ENCODE results near the gene ARHGAP4. TPM values are rescaled to one million over a fixed set of nuclear protein-coding genes. Genes with fewer than 3 reads are reported as not detected.

The ARHGAP4 gene
- polyA plus RNA-seq, 1 donor from 2014 or later = 123 TPM

GRCh38 chrX:153920546-153920945 is 5.5 kb downstream of the ARHGAP4 start:
- no peak overlapping the region for H3K27ac Mint-ChIP-seq
- peaks cover 17 to 23% (median 21%) of the 10 kb centered on the region in 3 donors for H3K4me1 Mint-ChIP-seq
- peaks cover 6% of the 10 kb centered on the region for H3K27me3 Mint-ChIP-seq
- peaks cover 2% of the 10 kb centered on the region for H3K36me3 Mint-ChIP-seq
- no peaks in the 10 kb centered on the region for H3K9me3 Mint-ChIP-seq
- H3K4me3 Mint-ChIP-seq = no peak overlapping the region

DNA sequence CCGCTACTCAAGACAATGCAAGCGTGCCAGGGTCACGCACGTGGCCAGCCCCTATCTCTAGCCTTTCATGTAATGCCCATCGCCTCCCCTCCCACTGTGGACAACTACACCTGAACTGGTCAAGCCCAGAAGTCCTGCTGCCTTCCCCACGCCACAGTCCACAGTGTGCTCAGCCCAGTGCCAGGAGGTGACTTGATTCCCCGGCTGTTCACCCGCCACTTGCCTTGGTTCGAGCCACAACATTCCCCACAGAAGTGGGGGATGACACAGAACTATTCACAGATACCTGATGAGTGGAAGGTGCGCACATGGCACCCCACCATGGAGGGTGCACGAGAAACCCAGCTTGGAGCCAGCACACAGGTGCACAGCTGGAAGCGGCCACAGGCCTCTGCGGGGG is 6.8 kb downstream of the ARHGAP4 start:
- H3K27me3 Mint-ChIP-seq = peaks cover 5% of the 10 kb centered on the region
- peaks cover 2% of the 10 kb centered on the region for H3K36me3 Mint-ChIP-seq
- H3K4me1 Mint-ChIP-seq = peaks cover 6 to 11% (median 9%) of the 10 kb centered on the region in 3 donors
- peak overlapping the region in 1 of 3 donors; percentile 23 for H3K27ac Mint-ChIP-seq
- H3K9me3 Mint-ChIP-seq = no peaks in the 10 kb centered on the region
- no peak overlapping the region for H3K4me3 Mint-ChIP-seq

- H3K4me3 Mint-ChIP-seq = no peak overlapping the region
- peaks cover 0 to 4% (median 4%) of the 10 kb centered on the region in 3 donors for H3K4me1 Mint-ChIP-seq
- no peaks in the 10 kb centered on the region for H3K9me3 Mint-ChIP-seq
- H3K27ac Mint-ChIP-seq = no peak overlapping the region
- peaks cover 4% of the 10 kb centered on the region for H3K27me3 Mint-ChIP-seq
- H3K36me3 Mint-ChIP-seq = peaks cover 2% of the 10 kb centered on the region
Measured at GRCh38 chrX:153917869-153918268, 8.2 kb downstream of the ARHGAP4 start.

DNA sequence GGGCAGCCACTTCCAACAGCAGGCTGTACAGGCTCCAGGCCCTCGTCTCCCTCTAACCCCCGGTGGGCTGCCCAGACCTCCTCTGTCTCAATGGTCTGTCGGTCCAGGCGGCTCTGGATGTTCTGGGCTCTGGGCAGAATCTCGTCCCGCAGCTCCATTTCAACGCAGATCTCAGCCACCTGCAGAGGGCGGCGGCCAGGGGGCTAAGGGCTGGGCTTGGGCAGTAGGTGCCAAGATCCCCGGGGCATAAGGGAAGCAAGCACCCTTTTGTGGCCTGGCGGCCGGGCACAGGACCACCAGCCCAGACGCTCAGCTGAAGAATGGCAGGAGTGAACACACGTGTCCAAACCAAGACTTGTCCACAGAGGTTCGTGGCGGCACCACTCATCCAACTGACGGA is 12.4 kb downstream of the ARHGAP4 start:
- Mint-ChIP-seq H3K27ac (no peak overlapping the region), H3K4me1 (no peaks in the 10 kb centered on the region), H3K4me3 (no peak overlapping the region), H3K9me3 (no peaks in the 10 kb centered on the region), H3K36me3 (peaks cover 2% of the 10 kb centered on the region), H3K27me3 (peaks cover 2% of the 10 kb centered on the region)

DNA sequence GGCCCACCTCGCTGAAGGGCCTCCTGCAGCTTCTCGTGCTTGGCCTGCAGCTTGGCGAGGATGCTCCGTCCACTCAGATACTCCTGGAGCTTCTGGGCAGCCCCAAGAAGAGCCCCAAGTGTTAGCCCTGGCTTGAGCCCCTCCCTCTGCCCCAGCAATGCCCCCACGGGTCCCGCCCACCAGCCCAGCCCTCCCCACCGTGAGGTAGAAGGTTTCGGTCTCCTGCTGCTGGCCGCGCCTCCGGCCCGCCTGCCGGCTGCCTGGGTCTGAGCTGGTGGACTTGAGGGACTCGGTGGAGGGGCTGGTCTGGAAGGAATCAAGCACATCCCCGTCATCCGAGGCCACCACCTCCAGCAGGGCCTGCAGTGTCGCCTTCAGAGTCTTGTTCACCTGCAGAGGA is 12.9 kb downstream of the ARHGAP4 start:
- no peak overlapping the region for H3K27ac Mint-ChIP-seq
- H3K4me3 Mint-ChIP-seq = no peak overlapping the region
- H3K4me1 Mint-ChIP-seq = no peaks in the 10 kb centered on the region
- peaks cover 2% of the 10 kb centered on the region for H3K36me3 Mint-ChIP-seq
- no peaks in the 10 kb centered on the region for H3K9me3 Mint-ChIP-seq
- H3K27me3 Mint-ChIP-seq = peaks cover 2% of the 10 kb centered on the region

DNA sequence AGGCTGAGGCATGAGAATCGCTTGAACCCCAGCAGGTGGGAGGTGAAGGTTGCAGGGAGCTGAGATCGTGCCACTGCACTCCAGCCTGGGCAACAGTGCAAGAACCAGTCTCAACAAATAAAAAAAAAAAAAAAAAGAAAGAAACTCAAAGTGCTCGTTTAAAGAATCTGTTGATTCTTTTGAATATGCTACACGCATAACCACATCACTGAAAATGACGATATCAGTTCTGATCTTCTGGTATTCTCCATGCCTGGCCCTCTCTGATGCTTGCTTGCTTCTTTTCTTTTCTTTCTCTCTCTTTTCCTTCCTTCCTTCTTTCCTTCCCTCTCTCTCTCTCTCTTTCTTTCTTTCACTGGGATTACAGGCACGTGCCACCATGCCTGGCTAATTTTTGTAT is 14.3 kb downstream of the ARHGAP4 start:
- H3K4me3 Mint-ChIP-seq = no peak overlapping the region
- no peaks in the 10 kb centered on the region for H3K4me1 Mint-ChIP-seq
- H3K36me3 Mint-ChIP-seq = peaks cover 2% of the 10 kb centered on the region
- H3K27ac Mint-ChIP-seq = no peak overlapping the region
- H3K27me3 Mint-ChIP-seq = peaks cover 2% of the 10 kb centered on the region
- H3K9me3 Mint-ChIP-seq = no peaks in the 10 kb centered on the region

DNA sequence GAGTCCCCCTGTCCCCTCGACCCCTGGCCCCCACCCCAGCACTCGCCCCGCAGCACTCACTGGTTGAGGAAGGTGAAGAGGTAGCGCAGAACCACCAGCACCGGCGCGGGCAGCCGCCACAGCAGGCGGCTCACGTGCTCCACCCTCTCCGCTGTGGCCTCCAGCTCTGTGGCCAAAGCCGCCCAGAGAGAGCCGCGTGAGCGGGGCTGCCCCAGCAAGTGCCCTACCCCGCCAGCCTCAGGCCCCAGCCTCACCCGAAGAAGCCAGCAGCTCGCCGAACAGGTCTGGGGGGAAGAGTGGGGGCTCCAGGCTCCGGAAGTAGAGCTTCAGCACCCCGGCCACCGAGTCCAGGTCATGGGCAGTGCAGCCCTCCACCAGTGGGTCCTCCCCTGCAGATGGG is 15.6 kb downstream of the ARHGAP4 start:
- no peak overlapping the region for H3K4me3 Mint-ChIP-seq
- H3K9me3 Mint-ChIP-seq = no peaks in the 10 kb centered on the region
- no peak overlapping the region for H3K27ac Mint-ChIP-seq
- peaks cover 0 to 2% (median 2%) of the 10 kb centered on the region in 3 donors for H3K4me1 Mint-ChIP-seq
- H3K36me3 Mint-ChIP-seq = peaks cover 2% of the 10 kb centered on the region
- H3K27me3 Mint-ChIP-seq = no peaks in the 10 kb centered on the region

DNA sequence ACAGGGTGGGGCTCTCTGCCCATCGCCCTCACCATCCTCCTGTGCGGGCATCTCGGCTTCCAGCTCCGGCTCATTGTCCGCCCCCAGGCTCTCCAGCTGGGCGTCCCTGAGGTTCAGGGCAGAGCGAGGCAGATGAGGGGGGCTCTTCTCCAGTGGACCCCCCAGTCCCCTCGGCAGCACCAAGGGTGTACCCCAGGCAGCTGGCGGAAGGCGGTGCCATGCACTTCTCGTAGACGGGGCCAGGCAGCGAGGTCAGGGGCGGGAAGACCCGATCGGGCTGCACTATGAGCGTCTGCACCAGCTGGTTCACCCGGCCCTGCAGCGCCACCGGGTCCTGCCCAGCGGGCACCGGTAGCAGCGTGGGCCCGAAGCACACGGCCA is 16.1 kb downstream of the ARHGAP4 start:
- Mint-ChIP-seq H3K4me3 (no peak overlapping the region), H3K4me1 (peaks cover 0 to 2% (median 2%) of the 10 kb centered on the region in 3 donors), H3K27ac (no peak overlapping the region), H3K27me3 (no peaks in the 10 kb centered on the region), H3K9me3 (no peaks in the 10 kb centered on the region), H3K36me3 (peaks cover 2% of the 10 kb centered on the region)

- H3K27ac Mint-ChIP-seq = peak overlapping the region in 2 of 3 donors; percentile 28 to 88
- H3K36me3 Mint-ChIP-seq = peaks cover 2% of the 10 kb centered on the region
- H3K4me3 Mint-ChIP-seq = no peak overlapping the region
- H3K27me3 Mint-ChIP-seq = no peaks in the 10 kb centered on the region
- no peaks in the 10 kb centered on the region for H3K9me3 Mint-ChIP-seq
- H3K4me1 Mint-ChIP-seq = peaks cover 0 to 5% (median 4%) of the 10 kb centered on the region in 3 donors
Measured at GRCh38 chrX:153909024-153909979, 16.8 kb downstream of the ARHGAP4 start.

DNA sequence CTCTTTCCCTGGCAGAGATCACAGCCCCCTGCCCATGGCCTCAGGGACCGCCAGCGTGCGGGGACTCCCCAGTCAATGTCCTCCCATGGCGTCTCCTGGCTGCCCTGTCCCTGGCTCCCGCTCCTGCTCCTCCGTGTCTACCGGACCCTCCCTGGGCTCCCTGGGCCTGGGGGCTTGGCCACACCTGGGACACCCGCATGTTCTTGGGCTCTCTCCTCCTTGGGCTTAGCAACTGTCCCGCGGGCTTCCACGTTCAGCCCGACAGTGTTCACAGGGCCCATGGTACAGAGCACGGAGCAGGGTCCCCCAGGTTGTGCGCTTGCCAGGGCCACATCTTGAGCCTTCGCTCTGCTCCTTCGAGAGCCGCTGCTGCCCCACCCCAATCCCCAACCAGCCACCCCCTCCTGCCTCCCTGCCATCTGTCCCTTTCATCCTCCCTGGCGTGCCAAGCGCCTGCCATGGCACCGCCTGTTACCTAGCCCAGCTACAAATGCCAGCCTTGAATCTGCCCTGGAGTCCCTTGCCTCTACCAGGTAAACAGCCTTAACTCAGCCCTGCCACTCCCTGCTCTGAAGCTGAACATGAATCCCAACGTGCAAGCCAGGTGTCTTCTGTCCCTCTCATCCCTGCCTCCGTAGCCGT is 17.7 kb downstream of the ARHGAP4 start:
- H3K9me3 Mint-ChIP-seq = no peaks in the 10 kb centered on the region
- peaks cover 2% of the 10 kb centered on the region for H3K36me3 Mint-ChIP-seq
- H3K4me3 Mint-ChIP-seq = no peak overlapping the region
- peak overlapping the region in 2 of 3 donors; percentile 28 to 71 for H3K27ac Mint-ChIP-seq
- H3K4me1 Mint-ChIP-seq = peaks cover 0 to 10% (median 7%) of the 10 kb centered on the region in 3 donors
- H3K27me3 Mint-ChIP-seq = no peaks in the 10 kb centered on the region

GRCh38 chrX:153907456-153907855 is 18.6 kb downstream of the ARHGAP4 start:
- H3K4me1 Mint-ChIP-seq = peaks cover 0 to 18% (median 10%) of the 10 kb centered on the region in 3 donors
- no peaks in the 10 kb centered on the region for H3K9me3 Mint-ChIP-seq
- peak overlapping the region in 1 of 3 donors; percentile 62 for H3K27ac Mint-ChIP-seq
- no peaks in the 10 kb centered on the region for H3K27me3 Mint-ChIP-seq
- H3K4me3 Mint-ChIP-seq = no peak overlapping the region
- peaks cover 2% of the 10 kb centered on the region for H3K36me3 Mint-ChIP-seq

DNA sequence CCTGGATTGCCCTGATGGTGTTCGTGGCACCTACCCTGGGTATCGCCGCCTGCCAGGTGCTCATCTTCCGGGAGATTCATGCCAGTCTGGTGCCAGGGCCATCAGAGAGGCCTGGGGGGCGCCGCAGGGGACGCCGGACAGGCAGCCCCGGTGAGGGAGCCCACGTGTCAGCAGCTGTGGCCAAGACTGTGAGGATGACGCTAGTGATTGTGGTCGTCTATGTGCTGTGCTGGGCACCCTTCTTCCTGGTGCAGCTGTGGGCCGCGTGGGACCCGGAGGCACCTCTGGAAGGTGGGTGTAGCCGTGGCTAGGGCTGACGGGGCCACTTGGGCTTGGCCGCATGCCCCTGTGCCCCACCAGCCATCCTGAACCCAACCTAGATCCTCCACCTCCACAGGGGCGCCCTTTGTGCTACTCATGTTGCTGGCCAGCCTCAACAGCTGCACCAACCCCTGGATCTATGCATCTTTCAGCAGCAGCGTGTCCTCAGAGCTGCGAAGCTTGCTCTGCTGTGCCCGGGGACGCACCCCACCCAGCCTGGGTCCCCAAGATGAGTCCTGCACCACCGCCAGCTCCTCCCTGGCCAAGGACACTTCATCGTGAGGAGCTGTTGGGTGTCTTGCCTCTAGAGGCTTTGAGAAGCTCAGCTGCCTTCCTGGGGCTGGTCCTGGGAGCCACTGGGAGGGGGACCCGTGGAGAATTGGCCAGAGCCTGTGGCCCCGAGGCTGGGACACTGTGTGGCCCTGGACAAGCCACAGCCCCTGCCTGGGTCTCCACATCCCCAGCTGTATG is 19.7 kb downstream of the ARHGAP4 start:
- H3K4me1 Mint-ChIP-seq = peaks cover 7 to 28% (median 20%) of the 10 kb centered on the region in 3 donors
- H3K27ac Mint-ChIP-seq = peak overlapping the region in 2 of 3 donors; percentile 39 to 79
- peaks cover 0 to 2% (median 0%) of the 10 kb centered on the region in 3 donors for H3K9me3 Mint-ChIP-seq
- peaks cover 2% of the 10 kb centered on the region for H3K27me3 Mint-ChIP-seq
- H3K36me3 Mint-ChIP-seq = peaks cover 2% of the 10 kb centered on the region
- H3K4me3 Mint-ChIP-seq = peak overlapping the region in 2 of 4 donors; percentile 49 to 68

- H3K27me3 Mint-ChIP-seq = peaks cover 5% of the 10 kb centered on the region
- H3K36me3 Mint-ChIP-seq = peaks cover 2% of the 10 kb centered on the region
- H3K27ac Mint-ChIP-seq = peak overlapping the region in 2 of 3 donors; percentile 39 to 79
- H3K4me1 Mint-ChIP-seq = peaks cover 10 to 33% (median 23%) of the 10 kb centered on the region in 3 donors
- H3K4me3 Mint-ChIP-seq = peak overlapping the region in 1 of 4 donors; percentile 12
- H3K9me3 Mint-ChIP-seq = peaks cover 0 to 4% (median 0%) of the 10 kb centered on the region in 3 donors
Measured at GRCh38 chrX:153905481-153906095, 20.5 kb downstream of the ARHGAP4 start.
